GM21619 (cell line): Measurements from ENCODE around the gene EED.
A peak's percentile ranks its signal among the peaks of the same experiment; 100 is the strongest.

Experiments used
- ATAC-seq: cut with Tn5 transposase; IDR thresholded peaks from one replicate; pipeline ENCODE4 v1.9.1; 2021; ENCODE audit not compliant: unreplicated experiment

The EED gene

GRCh38 chr11:86247608-86248007 is 3.1 kb downstream of the EED start:
- ATAC-seq, result no peak

- no peak for ATAC-seq
These were observed 4.1 kb downstream of the EED start for GRCh38 chr11:86248609-86249008.

- no peak for ATAC-seq
These were observed 5.0 kb downstream of the EED start for GRCh38 chr11:86249307-86250098.

GRCh38 chr11:86251345-86251744 is 6.8 kb downstream of the EED start:
- no peak for ATAC-seq

- peak; percentile 84 for ATAC-seq
These were observed 11.3 kb downstream of the EED start for GRCh38 chr11:86255896-86256295.

- no peak for ATAC-seq
These were observed 12.1 kb downstream of the EED start for GRCh38 chr11:86256608-86257007.

- ATAC-seq, result no peak
These were observed 12.9 kb downstream of the EED start for GRCh38 chr11:86257446-86257845.

GRCh38 chr11:86259730-86260129 is 15.2 kb downstream of the EED start:
- ATAC-seq, result no peak

- no peak for ATAC-seq
These were observed 16.8 kb downstream of the EED start for GRCh38 chr11:86261328-86261727.

GRCh38 chr11:86262387-86262786 is 17.8 kb downstream of the EED start:
- ATAC-seq, result no peak

GRCh38 chr11:86264649-86265048 is 20.1 kb downstream of the EED start:
- ATAC-seq, result no peak

GRCh38 chr11:86265194-86265593 is 20.6 kb downstream of the EED start:
- ATAC-seq, result no peak

- ATAC-seq, result no peak
These were observed 25.1 kb downstream of the EED start for GRCh38 chr11:86269645-86270044.

- no peak for ATAC-seq
These were observed 29.9 kb downstream of the EED start for GRCh38 chr11:86274503-86274902.

- no peak for ATAC-seq
These were observed 30.4 kb downstream of the EED start for GRCh38 chr11:86274999-86275398.

GRCh38 chr11:86275493-86276370 is 31.2 kb downstream of the EED start:
- ATAC-seq, result no peak

- ATAC-seq, result no peak
These were observed 33.2 kb downstream of the EED start for GRCh38 chr11:86277741-86278140.

- no peak for ATAC-seq
These were observed 33.7 kb downstream of the EED start for GRCh38 chr11:86278226-86278625.

- no peak for ATAC-seq
These were observed 35.2 kb downstream of the EED start for GRCh38 chr11:86279747-86280146.

GRCh38 chr11:86287468-86287796 is 42.9 kb downstream of the EED start:
- no peak for ATAC-seq

GRCh38 chr11:86288776-86289507 is 44.4 kb downstream of the EED start:
- no peak for ATAC-seq
